Fibroblast of villous mesenchyme (primary cell): ENCODE results near the gene CASTOR2. TPM values are rescaled to one million over a fixed set of nuclear protein-coding genes. Genes with fewer than 3 reads are reported as not detected.
A peak's percentile ranks its signal among the peaks of the same experiment; 100 is the strongest.
"Not testable (repeated sequence)": the region's sequence is repeated elsewhere in the genome, so short reads cannot be mapped to it uniquely, and the experiment has no call there.

Experiments used
- DNase-seq: peaks from one replicate; pipeline ENCODE4 v3.0.0-alpha.2; 2010; ENCODE audit warnings: low read depth
- H3K4me3 ChIP-seq: 2 replicates; pipeline ENCODE4 v1.5.1; 2011; ENCODE audit warnings: low read depth, mild to moderate bottlenecking, low read length
- CTCF ChIP-seq: IDR thresholded peaks from 2 replicates; pipeline ENCODE4 v1.5.1; 2012; ENCODE audit warnings: low read depth, mild to moderate bottlenecking, low read length; ENCODE audit not compliant: insufficient read depth
- total RNA-seq: library from RNA; depleted of rRNA; stranded (reverse); fragments of >200 nt; gene quantifications from 2 replicates; pipeline ENCODE4 v1.2.3, GENCODE V29; 2012

The CASTOR2 gene
- total RNA-seq, 1 donor, result 20.7 TPM

GRCh38 chr7:74988436-74988835 is 23.9 kb downstream of the CASTOR2 start:
- DNase-seq, H3K4me3 ChIP-seq: not testable (repeated sequence)

- TF ChIP-seq CTCF, result no peak
- no peak for DNase-seq
- no peak overlapping the region for H3K4me3 ChIP-seq
Measured at GRCh38 chr7:74993121-74993520, 28.6 kb downstream of the CASTOR2 start.

GRCh38 chr7:74994869-74995543 is 30.5 kb downstream of the CASTOR2 start:
- peak; percentile 28 for DNase-seq
- not testable (repeated sequence) for H3K4me3 ChIP-seq

- DNase-seq, result peak; percentile 41
- H3K4me3 ChIP-seq, result not testable (repeated sequence)
Measured at GRCh38 chr7:74996361-74996760, 31.9 kb downstream of the CASTOR2 start.

GRCh38 chr7:74997811-74998210 is 33.3 kb downstream of the CASTOR2 start:
- DNase-seq, result peak; percentile 20
- not testable (repeated sequence) for H3K4me3 ChIP-seq

GRCh38 chr7:75001356-75001755 is 36.9 kb downstream of the CASTOR2 start:
- H3K4me3 ChIP-seq, DNase-seq: not testable (repeated sequence)

GRCh38 chr7:75010036-75010435 is 45.5 kb downstream of the CASTOR2 start:
- DNase-seq, result no peak

GRCh38 chr7:75017832-75018231 is 53.3 kb downstream of the CASTOR2 start:
- no peak for TF ChIP-seq CTCF
- H3K4me3 ChIP-seq, result no peak overlapping the region
- DNase-seq, result no peak

More at GRCh38 chr7:75010036-75010435, 45.5 kb downstream of the CASTOR2 start:
- no peak overlapping the region for H3K4me3 ChIP-seq
- TF ChIP-seq CTCF, result no peak

- TF ChIP-seq CTCF, result no peak
- DNase-seq, result no peak
- no peak overlapping the region for H3K4me3 ChIP-seq
Measured at GRCh38 chr7:75018570-75019364, 54.3 kb downstream of the CASTOR2 start.
